SK-N-MC (cell line): ENCODE results near the gene SMARCC1.

ENCODE experiments used
- EZH2 ChIP-seq: fragments of 200-600 bp; sonication (generic); IDR thresholded peaks from one replicate; pipeline ENCODE4 v1.6.1; 2017; ENCODE audit warnings: antibody characterized with exemption
- FOXP2 ChIP-seq: optimal IDR thresholded peaks from 2 replicates; pipeline ENCODE3; 2011; ENCODE audit warnings: mild to moderate bottlenecking, moderate library complexity; ENCODE audit not compliant: insufficient read depth; ENCODE audit errors: extremely low read length, control extremely low read depth
- POLR2AphosphoS5 ChIP-seq: IDR thresholded peaks from 2 replicates; pipeline ENCODE4 v1.6.1; 2012; ENCODE audit warnings: mild to moderate bottlenecking, low read depth, low read length, borderline replicate concordance

DNA sequence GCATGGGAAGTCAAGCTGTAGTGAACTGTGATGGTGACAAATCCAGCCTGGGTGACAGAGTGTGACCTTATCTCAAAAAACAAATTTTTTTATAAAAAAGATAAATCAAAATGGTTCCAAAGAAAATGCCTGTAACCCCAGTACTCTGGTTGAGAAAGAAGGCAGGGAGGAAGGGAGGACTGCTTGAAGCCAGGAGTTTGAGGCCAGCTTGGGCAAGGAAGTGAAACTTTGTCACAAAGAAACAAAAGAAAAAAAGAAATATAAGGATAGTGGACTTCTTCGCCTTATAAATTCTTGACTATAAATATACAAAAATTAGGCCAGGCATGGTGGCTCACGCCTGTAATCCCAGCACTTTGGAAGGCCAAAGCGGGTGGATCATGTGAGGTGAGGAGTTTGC lies 34.1 kb downstream of the SMARCC1 start:
- no peak for TF ChIP-seq POLR2AphosphoS5
- no peak for TF ChIP-seq EZH2
- TF ChIP-seq FOXP2 = no peak
